Measurements from ENCODE around the gene BIN2. TPM values are rescaled to one million over a fixed set of nuclear protein-coding genes. Genes with fewer than 3 reads are reported as not detected.

Gene BIN2
- total RNA-seq, 1 experiment from 2014 or later, result 0.20 TPM

DNA sequence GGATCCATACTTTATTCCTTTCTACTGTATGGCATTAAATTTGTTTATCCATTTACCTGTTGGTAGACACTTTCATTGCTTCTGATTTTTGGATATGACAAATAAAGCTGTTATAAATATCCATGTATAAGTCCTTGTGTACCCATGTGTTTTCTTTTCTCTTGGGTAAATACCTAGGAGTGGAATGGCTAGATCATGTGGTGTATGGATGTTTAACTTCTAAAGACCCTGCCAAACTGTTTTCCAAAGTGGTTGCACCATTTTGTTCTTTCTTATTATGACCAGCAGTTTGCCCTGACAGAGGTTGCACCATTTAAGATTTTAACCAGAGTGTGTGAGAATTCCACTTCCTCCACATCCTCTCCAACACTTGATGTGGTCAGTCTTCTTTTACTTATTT is 91.3 kb downstream of the BIN2 start (continued):
- TF ChIP-seq, protein P1, sequence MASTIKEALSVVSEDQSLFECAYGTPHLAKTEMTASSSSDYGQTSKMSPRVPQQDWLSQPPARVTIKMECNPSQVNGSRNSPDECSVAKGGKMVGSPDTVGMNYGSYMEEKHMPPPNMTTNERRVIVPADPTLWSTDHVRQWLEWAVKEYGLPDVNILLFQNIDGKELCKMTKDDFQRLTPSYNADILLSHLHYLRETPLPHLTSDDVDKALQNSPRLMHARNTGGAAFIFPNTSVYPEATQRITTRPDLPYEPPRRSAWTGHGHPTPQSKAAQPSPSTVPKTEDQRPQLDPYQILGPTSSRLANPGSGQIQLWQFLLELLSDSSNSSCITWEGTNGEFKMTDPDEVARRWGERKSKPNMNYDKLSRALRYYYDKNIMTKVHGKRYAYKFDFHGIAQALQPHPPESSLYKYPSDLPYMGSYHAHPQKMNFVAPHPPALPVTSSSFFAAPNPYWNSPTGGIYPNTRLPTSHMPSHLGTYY (CRISPR knock-in tag; IDR thresholded peaks at IDR 0.05), result no peak
- TF ChIP-seq, protein P2, sequence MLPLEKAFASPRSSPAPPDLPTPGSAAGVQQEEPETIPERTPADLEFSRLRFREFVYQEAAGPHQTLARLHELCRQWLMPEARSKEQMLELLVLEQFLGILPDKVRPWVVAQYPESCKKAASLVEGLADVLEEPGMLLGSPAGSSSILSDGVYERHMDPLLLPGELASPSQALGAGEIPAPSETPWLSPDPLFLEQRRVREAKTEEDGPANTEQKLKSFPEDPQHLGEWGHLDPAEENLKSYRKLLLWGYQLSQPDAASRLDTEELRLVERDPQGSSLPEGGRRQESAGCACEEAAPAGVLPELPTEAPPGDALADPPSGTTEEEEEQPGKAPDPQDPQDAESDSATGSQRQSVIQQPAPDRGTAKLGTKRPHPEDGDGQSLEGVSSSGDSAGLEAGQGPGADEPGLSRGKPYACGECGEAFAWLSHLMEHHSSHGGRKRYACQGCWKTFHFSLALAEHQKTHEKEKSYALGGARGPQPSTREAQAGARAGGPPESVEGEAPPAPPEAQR (CRISPR knock-in tag; IDR thresholded peaks at IDR 0.05), result no peak
- no peak for TF ChIP-seq NR1H2 (CRISPR knock-in tag; IDR thresholded peaks at IDR 0.05)
- TF ChIP-seq GRHL2 (CRISPR knock-in tag; IDR thresholded peaks at IDR 0.05; ENCODE audit: insufficient replicate concordance, severe bottlenecking), result no peak
- TF ChIP-seq ZBTB21 (CRISPR knock-in tag; IDR thresholded peaks at IDR 0.05; ENCODE audit: borderline replicate concordance), result no peak
- no peak for TF ChIP-seq TCF7 (CRISPR knock-in tag; IDR thresholded peaks at IDR 0.05; ENCODE audit: low read depth)
- TF ChIP-seq, protein P3, sequence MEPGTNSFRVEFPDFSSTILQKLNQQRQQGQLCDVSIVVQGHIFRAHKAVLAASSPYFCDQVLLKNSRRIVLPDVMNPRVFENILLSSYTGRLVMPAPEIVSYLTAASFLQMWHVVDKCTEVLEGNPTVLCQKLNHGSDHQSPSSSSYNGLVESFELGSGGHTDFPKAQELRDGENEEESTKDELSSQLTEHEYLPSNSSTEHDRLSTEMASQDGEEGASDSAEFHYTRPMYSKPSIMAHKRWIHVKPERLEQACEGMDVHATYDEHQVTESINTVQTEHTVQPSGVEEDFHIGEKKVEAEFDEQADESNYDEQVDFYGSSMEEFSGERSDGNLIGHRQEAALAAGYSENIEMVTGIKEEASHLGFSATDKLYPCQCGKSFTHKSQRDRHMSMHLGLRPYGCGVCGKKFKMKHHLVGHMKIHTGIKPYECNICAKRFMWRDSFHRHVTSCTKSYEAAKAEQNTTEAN (CRISPR knock-in tag; IDR thresholded peaks at IDR 0.05), result no peak
- TF ChIP-seq CREM (CRISPR knock-in tag; IDR thresholded peaks at IDR 0.05), result no peak
- TF ChIP-seq ZNF121 (CRISPR knock-in tag; IDR thresholded peaks at IDR 0.05), result no peak

Other genes with a start within 250 kb of the BIN2 start
- gene CSRNP2, start 240.6 kb downstream of the BIN2 start, total RNA-seq (2021), result 33.7 to 36.1 TPM (median 34.2 TPM) in 3 replicates
- 35.4 to 37.8 TPM (median 37.4 TPM) in 3 replicates for gene TFCP2, start 151.0 kb downstream of the BIN2 start, total RNA-seq (2021)
- 10.2 to 14.5 TPM (median 11.2 TPM) in 3 replicates for gene POU6F1, start 106.1 kb downstream of the BIN2 start, total RNA-seq (2021)
- gene DAZAP2, start 85.3 kb downstream of the BIN2 start, total RNA-seq (2021), result 30.4 to 35.8 TPM (median 33.0 TPM) in 3 replicates
- 11.6 to 12.5 TPM (median 11.7 TPM) in 3 replicates for gene SMAGP, start 53.8 kb downstream of the BIN2 start, total RNA-seq (2021)
- not detected in 3 replicates for gene CELA1, start 22.5 kb upstream of the BIN2 start, total RNA-seq (2021)
- gene GALNT6, start 67.2 kb upstream of the BIN2 start, total RNA-seq (2021), result 11.0 to 18.3 TPM (median 11.2 TPM) in 3 replicates
- 13.1 to 23.5 TPM (median 16.9 TPM) in 3 replicates for gene SLC4A8, start 100.7 kb upstream of the BIN2 start, total RNA-seq (2021)

Measured in WTC11 (cell line).